GM12875 (cell line): ENCODE data around the gene ZNF85.
"Not testable (repeated sequence)": the region's sequence is repeated elsewhere in the genome, so short reads cannot be mapped to it uniquely, and the experiment has no call there.

Experiments used
- H3K4me3 ChIP-seq: one replicate; pipeline ENCODE4 v1.5.1; 2011; ENCODE audit warnings: low read depth, low read length, control low read depth
- CTCF ChIP-seq: IDR thresholded peaks from 2 replicates; pipeline ENCODE4 v1.5.1; 2011; ENCODE audit warnings: low read depth, mild to moderate bottlenecking, control low read depth, inconsistent platforms, low read length, moderate library complexity, borderline replicate concordance; ENCODE audit not compliant: insufficient read depth

ZNF85 gene

GRCh38 chr19:20923077-20923871, at the start of gene ZNF85:
Gene ZNF85, plus strand, starts transcription at chr19:20923251. Its CDS starts 150 bp downstream, at chr19:20923401.
- H3K4me3 ChIP-seq = peak within 1 kb of the TSS; percentile 64
- TF ChIP-seq CTCF = no peak

GRCh38 chr19:20879501-20879900, 43.5 kb upstream of the ZNF85 start:
- no peak overlapping the region for H3K4me3 ChIP-seq
- no peak for TF ChIP-seq CTCF

GRCh38 chr19:20912973-20913372, 10.1 kb upstream of the ZNF85 start:
- H3K4me3 ChIP-seq = no peak overlapping the region
- TF ChIP-seq CTCF = no peak

GRCh38 chr19:20925481-20925880, 2.4 kb downstream of the ZNF85 start:
- no peak overlapping the region for H3K4me3 ChIP-seq
- no peak for TF ChIP-seq CTCF

GRCh38 chr19:20926796-20927195, 3.7 kb downstream of the ZNF85 start:
- no peak for TF ChIP-seq CTCF
- H3K4me3 ChIP-seq = no peak overlapping the region

GRCh38 chr19:20928371-20928770, 5.3 kb downstream of the ZNF85 start:
- TF ChIP-seq CTCF = no peak
- no peak overlapping the region for H3K4me3 ChIP-seq

- H3K4me3 ChIP-seq = not testable (repeated sequence)
These were observed 13.4 kb downstream of the ZNF85 start for GRCh38 chr19:20936322-20936947.

- H3K4me3 ChIP-seq = not testable (repeated sequence)
These were observed 29.6 kb downstream of the ZNF85 start for GRCh38 chr19:20952561-20953095.
